ENCODE data around the gene SMARCD3.

- TF ChIP-seq, protein P1, sequence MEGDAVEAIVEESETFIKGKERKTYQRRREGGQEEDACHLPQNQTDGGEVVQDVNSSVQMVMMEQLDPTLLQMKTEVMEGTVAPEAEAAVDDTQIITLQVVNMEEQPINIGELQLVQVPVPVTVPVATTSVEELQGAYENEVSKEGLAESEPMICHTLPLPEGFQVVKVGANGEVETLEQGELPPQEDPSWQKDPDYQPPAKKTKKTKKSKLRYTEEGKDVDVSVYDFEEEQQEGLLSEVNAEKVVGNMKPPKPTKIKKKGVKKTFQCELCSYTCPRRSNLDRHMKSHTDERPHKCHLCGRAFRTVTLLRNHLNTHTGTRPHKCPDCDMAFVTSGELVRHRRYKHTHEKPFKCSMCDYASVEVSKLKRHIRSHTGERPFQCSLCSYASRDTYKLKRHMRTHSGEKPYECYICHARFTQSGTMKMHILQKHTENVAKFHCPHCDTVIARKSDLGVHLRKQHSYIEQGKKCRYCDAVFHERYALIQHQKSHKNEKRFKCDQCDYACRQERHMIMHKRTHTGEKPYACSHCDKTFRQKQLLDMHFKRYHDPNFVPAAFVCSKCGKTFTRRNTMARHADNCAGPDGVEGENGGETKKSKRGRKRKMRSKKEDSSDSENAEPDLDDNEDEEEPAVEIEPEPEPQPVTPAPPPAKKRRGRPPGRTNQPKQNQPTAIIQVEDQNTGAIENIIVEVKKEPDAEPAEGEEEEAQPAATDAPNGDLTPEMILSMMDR (IDR thresholded peaks at IDR 0.05), result no peak
- TF ChIP-seq POLR2A (IDR thresholded peaks at IDR 0.05), result no peak
Measured at GRCh38 chr7:151246851-151247580, 1.5 kb downstream of the SMARCD3 start.
